GM18873 (cell line): ENCODE data around the gene FCN2.

ENCODE experiments used
- ATAC-seq: cut with Tn5 transposase; IDR thresholded peaks from one replicate; pipeline ENCODE4 v1.9.1; 2021; ENCODE audit warnings: mild to moderate bottlenecking, moderate library complexity, moderate number of reproducible peaks; ENCODE audit not compliant: unreplicated experiment, low FRiP score

The FCN2 gene

DNA sequence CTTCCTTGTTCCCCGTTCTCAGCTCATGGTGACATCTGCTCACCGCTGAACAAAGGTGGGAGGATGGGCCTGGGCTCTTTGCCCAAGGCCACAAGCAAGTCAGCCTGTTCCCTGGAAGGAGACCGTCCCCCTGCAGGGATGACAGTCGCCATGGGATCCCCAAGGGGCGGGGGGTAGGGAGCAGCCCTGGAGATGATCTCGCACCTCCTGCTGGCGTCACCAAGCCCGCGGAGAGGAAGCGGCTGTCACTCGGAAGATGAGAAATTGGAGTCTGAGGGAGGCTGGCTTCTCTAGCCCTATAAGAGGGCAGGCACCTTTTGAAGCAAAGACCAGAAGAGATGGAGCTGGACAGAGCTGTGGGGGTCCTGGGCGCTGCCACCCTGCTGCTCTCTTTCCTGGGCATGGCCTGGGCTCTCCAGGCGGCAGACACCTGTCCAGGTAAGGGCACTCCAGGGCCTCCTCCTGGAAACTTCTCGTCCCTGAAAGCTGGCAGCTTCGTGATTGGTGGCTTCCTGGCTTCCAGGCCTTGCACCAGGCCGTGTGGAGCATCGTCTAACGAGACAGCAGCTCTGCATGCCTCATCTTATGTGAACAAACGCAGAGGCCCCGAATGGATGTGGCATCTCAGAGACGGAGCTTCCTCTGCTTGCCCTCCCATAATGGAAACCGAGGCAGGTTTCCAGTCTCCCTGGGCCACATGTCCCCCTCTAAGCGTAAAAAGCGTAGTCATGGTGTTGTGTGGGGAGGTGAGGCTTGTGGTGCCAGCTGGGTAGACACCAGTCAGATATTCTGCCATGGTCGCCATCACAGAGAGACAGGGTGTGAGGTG, at the start of gene FCN2:
Gene FCN2 (plus strand): TSS at position 327 of the 829 bp plus-strand sequence. CDS start 12 bp downstream, at position 339.
- ATAC-seq = no peak

GRCh38 chr9:134830926-134831720, 49.5 kb upstream of the FCN2 start:
- no peak for ATAC-seq

- ATAC-seq = no peak
These were observed 48.1 kb upstream of the FCN2 start for GRCh38 chr9:134832471-134832870.

GRCh38 chr9:134833294-134833880, 47.2 kb upstream of the FCN2 start:
- no peak for ATAC-seq

- no peak for ATAC-seq
These were observed 46.2 kb upstream of the FCN2 start for GRCh38 chr9:134834217-134834956.

DNA sequence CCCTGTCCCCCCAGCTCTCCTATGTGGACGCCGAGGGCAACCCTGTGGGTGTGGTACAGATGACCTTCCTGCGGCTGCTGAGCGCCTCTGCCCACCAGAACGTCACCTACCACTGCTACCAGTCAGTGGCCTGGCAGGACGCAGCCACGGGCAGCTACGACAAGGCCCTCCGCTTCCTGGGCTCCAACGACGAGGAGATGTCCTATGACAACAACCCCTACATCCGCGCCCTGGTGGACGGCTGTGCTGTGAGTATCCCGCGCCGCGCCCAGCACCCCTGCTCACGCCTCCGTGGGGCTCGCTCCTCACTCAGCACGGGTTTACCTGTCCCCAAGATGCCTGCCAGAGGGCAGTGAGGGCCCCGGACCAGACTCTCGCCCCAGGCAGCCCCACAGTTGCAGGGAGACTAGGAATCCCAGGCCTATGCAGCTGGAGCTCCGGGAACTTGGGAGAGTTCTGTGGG, 45.6 kb upstream of the FCN2 start:
- ATAC-seq = no peak

DNA sequence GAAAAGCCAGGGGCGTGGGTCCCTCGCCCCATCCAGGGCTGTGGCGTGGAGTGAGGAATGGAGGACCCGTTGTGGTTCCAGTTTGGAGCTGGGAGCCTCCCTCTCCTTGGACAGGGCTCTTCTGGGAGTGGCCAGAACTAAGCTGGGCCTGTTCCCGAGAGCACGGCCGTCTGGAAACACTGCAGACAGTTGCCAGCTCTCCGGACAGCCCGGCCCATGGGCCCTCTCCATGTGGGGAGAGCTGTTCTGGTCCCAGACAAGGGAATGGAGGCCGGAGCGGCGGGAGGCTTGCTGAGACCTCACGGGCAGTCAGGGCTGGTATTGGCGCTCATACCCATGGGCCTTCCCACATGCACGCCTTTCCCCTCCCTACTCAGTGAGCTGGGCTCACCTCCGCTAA, 45.2 kb upstream of the FCN2 start:
- ATAC-seq = no peak

DNA sequence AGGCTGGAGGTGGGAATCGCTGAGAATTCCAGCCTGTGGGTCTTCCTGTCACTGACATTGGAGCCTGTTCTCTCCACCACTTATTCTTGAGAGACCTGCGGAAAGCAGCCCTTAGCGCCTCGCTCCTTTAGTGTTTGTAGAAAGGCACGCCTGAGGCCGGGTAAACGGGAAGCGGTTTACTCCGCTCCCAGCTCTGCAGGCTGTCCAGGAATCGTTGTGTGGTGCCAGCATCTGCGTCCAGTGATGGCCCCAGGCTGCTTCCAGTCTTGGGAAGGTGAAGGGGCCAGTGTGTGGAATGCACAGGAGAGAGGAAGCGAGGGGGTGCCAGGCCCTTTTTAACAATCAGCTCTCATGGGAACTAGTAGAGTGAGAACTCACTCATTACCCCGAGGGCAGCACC, 44.6 kb upstream of the FCN2 start:
- no peak for ATAC-seq

DNA sequence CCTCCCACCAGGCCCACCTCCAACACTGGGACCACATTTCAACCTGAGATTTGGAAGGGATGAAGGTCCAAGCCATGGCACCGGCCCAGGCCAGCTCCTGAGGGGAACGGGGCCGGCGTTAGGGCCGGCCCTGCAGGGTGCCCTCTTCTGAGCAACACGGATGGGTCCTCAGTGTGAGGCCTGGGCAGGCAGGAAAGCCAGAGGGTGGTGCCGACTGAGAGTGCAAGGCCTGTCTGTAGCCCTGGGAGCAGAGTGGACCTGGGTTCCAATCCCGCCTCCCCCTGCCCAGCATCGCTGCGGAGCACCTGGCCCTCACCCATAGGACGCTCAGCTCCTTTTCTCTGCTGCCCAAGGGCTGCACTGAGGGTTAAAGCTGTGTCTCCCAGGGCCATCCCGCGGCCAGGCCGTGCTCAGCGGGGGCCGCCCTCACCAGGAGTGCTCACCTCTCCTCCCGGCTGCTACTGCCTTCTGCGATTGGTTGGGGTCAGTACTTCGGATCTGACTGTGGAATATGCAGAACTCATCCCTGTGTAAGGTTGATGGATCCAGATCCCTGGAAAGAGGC, 44.1 kb upstream of the FCN2 start:
- ATAC-seq = no peak

DNA sequence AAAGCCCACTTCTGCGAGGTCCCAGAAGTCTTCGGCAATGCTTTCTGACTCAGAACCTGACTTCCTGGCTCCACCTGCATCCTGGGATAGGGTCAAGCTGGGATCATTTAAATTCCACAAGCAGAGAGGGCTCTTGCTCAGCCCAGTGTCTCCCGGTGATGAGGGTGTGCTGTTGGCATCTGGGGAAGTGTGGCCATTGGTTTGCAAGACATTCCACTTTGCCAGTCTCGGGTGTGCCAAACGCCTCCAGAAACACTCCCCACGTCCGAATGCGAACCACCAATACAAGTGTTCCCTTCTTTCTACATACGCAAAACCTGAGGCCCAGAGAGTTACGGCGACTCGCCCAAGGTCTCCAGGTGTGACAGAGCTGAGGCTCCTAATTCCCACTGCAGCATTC, 43.1 kb upstream of the FCN2 start:
- ATAC-seq = no peak

DNA sequence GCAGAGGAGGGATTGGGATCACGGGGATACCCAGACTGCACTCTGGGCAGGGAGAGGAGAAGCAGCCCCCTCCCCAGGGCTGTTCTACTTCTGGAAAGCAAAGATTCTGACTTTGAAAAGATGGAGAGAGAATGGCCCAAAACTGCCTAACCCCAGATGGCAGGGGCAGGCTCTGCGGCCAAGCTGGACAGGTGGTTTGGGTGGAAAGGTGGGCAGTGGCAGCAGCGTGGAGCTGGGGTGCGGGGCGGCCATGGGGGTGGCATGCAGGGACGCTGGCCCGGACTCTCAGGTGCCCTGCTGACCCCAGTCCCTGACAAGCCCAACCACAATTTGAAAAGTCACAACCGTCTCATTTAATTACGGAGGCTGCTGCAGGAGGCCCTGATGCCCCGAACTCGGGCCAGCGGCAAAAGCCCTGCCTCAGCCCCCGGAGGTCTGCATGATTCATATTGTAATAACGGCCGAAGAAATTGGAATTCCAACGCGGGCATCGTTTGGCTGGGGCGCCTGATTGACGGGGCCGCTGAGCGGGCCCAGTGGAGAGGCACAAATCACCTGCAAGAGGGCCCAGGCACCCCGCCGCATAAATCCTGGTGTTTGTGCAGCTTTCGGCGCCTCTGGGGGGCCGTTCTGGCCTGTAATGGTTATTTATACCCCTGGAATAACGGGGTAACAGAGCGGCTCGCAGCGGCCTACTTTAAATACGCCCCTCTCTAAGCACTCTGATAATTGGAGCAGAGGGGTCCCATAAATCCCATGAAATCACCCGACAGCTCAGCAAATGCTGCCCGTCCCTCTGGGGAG, 41.8 kb upstream of the FCN2 start:
- ATAC-seq = no peak

GRCh38 chr9:134839455-134840125, 41.0 kb upstream of the FCN2 start:
- ATAC-seq = no peak

DNA sequence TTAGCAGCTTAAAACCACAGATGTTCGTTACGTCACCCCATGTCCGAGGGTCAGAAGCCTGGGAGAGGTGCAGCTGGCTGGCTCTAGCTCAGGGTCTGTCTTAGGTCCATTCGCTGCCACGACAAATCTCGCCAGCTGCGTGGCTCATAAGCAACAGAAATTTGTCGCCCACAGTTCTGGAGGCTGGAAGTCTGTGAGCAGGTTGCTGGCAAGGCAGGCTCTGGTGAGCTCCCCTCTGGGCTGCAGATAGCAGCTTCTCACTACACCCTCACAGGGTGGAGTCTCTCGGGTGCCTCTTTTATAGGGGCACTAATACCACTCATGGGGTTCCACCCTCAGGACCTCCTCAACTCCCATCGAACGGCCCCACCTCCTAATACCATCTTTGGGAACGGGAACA, 40.1 kb upstream of the FCN2 start:
- ATAC-seq = no peak

DNA sequence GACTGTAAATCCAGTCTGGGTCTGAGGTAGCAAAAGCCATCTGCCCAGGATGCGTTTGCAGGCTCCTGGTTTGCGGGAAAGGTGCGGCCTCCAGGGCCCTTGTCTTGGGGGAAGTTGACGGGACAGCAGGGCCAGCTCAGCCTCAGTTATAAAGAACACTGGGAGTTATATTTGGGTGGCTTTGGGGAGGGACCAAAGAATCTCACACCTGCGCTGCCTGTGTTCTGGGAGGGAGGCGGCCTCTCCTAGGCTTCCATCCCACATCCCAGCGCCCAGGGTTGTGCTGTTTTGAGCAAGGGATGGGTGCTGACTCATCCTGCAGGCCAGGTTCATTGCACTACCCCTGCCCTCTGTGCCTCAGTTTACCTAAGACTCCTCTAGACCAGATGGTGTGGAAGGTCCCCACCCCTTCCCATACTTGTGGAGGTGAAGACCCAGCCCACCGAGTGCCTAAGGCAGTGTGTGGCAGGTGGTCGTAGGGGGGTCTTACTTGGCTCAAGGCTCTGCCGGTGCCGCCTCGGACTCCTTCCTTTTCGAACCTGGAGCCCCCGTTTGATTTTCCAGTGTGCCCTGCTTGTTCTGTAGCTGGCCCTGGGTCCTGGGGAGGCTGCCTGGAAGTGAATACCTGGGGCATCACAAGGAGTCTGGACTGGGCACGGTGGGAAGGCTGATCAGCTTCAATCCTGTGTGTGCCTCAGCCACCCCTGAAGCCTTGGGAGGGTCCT, 39.3 kb upstream of the FCN2 start:
- no peak for ATAC-seq

- no peak for ATAC-seq
These were observed 38.3 kb upstream of the FCN2 start for GRCh38 chr9:134842321-134842720.

DNA sequence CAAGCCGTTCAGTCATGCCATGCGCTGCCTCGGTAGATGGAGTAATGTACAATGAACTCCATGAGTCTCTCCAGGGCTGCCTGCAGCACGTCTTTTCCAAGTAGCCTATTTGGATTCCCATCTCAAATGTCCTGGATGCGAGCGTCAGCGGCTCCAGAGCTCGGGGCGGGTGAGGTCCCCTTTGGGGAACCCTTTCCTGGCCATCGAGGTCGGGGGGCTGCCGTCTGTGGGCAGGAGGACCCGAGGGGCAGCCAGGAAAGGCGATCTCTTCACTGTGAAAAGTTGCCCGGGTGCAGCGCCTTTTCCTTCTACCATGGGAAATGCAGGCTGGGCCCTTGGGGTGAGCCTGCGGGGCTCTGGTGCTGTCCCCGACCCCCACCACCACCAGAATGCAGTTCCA, 36.9 kb upstream of the FCN2 start:
- ATAC-seq = no peak

DNA sequence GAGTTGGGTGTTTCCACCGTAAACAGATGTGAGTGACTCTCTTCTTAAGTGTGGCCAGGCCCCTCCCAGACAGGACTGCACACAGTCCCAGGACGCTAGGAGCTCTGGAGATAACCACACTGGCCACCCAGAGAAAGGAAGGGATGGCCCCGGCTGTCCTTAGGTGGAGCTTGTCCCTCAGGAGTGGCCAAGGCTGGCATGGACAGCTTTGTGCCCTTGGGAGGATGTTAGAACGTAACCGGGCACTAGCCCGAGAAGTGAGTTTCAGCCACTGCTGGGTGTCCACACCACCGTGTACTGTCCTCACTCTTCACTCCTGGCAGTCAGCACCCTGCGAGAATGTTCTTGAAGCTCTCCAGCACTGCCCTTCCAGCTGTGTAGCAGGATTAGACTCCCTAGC, 35.8 kb upstream of the FCN2 start:
- no peak for ATAC-seq

GRCh38 chr9:134846187-134846586, 34.4 kb upstream of the FCN2 start:
- ATAC-seq = no peak
